GM12878 (cell line): ENCODE data around the gene PRKAR1A. TPM values are rescaled to one million over a fixed set of nuclear protein-coding genes. Genes with fewer than 3 reads are reported as not detected.

ENCODE experiments used
- ATAC-seq: fragments of 200-7000 bp; cut with Tn5 transposase; 3 replicates; pipeline ENCODE4 v1.9.1; 2020; ENCODE audit warnings: mild to moderate bottlenecking, moderate library complexity
- BruUV-seq: library from RNA; stranded (reverse); fragments of 400-500 nt; replicated peaks from 2 replicates; lab custom pipeline; 2021; lab: Mats Ljungman, UMichigan
- CTCF ChIA-PET: fragments of 300-600 bp; sonication (Branson Sonifier 250); formaldehyde crosslinking; extraction: SDS; loops from one replicate; lab custom pipeline; 2021; ENCODE audit warnings: inconsistent platforms; lab: Yijun Ruan, JAX
- POLR2A ChIA-PET: fragments of 350-600 bp; formaldehyde crosslinking; extraction: SDS; loops from one replicate; lab custom pipeline; 2021; ENCODE audit warnings: inconsistent platforms; lab: Charles Lee
- RAD21 ChIA-PET: fragments of 300-600 bp; sonication (Branson Sonifier 250); formaldehyde crosslinking; loops from one replicate; lab custom pipeline; 2023; ENCODE audit warnings: antibody characterized with exemption; ENCODE audit not compliant: unreplicated experiment; lab: Charles Lee
- SMC1A ChIA-PET: fragments of 300-600 bp; sonication (Branson Sonifier 250); formaldehyde crosslinking; loops from one replicate; lab custom pipeline; 2023; ENCODE audit not compliant: unreplicated experiment, uncharacterized antibody; lab: Charles Lee
- DNase-seq: peaks from one replicate; pipeline ENCODE4 v3.0.0-alpha.2; 2011; ENCODE audit warnings: low read depth, low spot score
- FAIRE-seq: peaks from 3 replicates; lab custom pipeline; 2011; peaks lifted over from hg19 to GRCh38; lab: Jason Lieb, UNC
- H2AFZ ChIP-seq: 2 replicates; pipeline ENCODE4 v1.6.0; 2011; ENCODE audit warnings: low read depth, low read length, control low read depth; ENCODE audit not compliant: control insufficient read depth
- H3K27ac ChIP-seq: 2 replicates; pipeline ENCODE4 v1.5.1; 2011; ENCODE audit warnings: control low read depth; ENCODE audit not compliant: control insufficient read depth, insufficient read depth
- H3K27me3 ChIP-seq, 2 experiments: replicated peaks in 1 of 2; 2 replicates each; pipeline versions ENCODE4 v1.6.0 to v1.6.1; 2011; ENCODE audit warnings: low read length in 1 of 2; ENCODE audit not compliant: control insufficient read depth in 2 of 2, insufficient read depth in 2 of 2
- H3K36me3 ChIP-seq, 2 experiments: 2 replicates each; pipeline ENCODE4 v1.5.1; 2011; ENCODE audit warnings: low read length in 1 of 2; ENCODE audit not compliant: control insufficient read depth in 2 of 2, insufficient read depth in 2 of 2
- H3K4me1 ChIP-seq: 2 replicates; pipeline ENCODE4 v1.6.1; 2011; ENCODE audit warnings: mild to moderate bottlenecking, low read length, moderate library complexity, mixed read lengths; ENCODE audit not compliant: control insufficient read depth, insufficient read depth
- H3K4me2 ChIP-seq: 2 replicates; pipeline ENCODE4 v1.6.0; 2011; ENCODE audit warnings: control low read depth; ENCODE audit not compliant: control insufficient read depth, insufficient read depth
- H3K4me3 ChIP-seq: fragments of 200-600 bp; sonication (generic); 2 replicates; pipeline ENCODE4 v1.5.1; 2016
- H3K79me2 ChIP-seq: 2 replicates; pipeline ENCODE4 v1.6.0; 2011; ENCODE audit warnings: low read length; ENCODE audit not compliant: control insufficient read depth, insufficient read depth
- H3K9ac ChIP-seq: 2 replicates; pipeline ENCODE4 v1.8.0; 2011; ENCODE audit warnings: low read length, control low read depth, mixed read lengths; ENCODE audit not compliant: control insufficient read depth, insufficient read depth
- H3K9me3 ChIP-seq: replicated peaks from 3 replicates; pipeline ENCODE4 v1.5.1; 2011; ENCODE audit warnings: mild to moderate bottlenecking, low read length; ENCODE audit not compliant: control insufficient read depth, insufficient read depth
- H4K20me1 ChIP-seq: 2 replicates; pipeline ENCODE4 v1.6.0; 2011; ENCODE audit not compliant: control insufficient read depth, insufficient read depth
- ASH2L ChIP-seq: fragments of 300-600, 200-600 bp; sonication (generic); IDR thresholded peaks from 2 replicates; pipeline ENCODE4 v1.6.1; 2017; ENCODE audit warnings: low read depth, mild to moderate bottlenecking, borderline replicate concordance
- CHD4 ChIP-seq: fragments of 200-600 bp; sonication (generic); IDR thresholded peaks from 2 replicates; pipeline ENCODE4 v1.6.1; 2016; ENCODE audit warnings: mild to moderate bottlenecking
- CTCF ChIP-seq, 3 experiments: IDR thresholded peaks in 2 of 3; conservative IDR thresholded peaks in 1 of 3; 2 replicates each; pipeline ENCODE4 v1.5.1; 2011; ENCODE audit warnings: low read depth in 3 of 3, low read length in 3 of 3, mild to moderate bottlenecking in 3 of 3, control low read depth in 2 of 3, moderate library complexity in 2 of 3, inconsistent platforms in 1 of 3, mixed read lengths in 1 of 3; ENCODE audit not compliant: control insufficient read depth in 2 of 3, insufficient read depth in 1 of 3; ENCODE audit errors: extremely low read depth in 1 of 3
- EED ChIP-seq: sonication (generic); IDR thresholded peaks from 2 replicates; pipeline ENCODE4 v1.6.1; 2016; ENCODE audit warnings: antibody characterized with exemption, low read depth
- IKZF1 ChIP-seq: fragments of 450-650 bp; conservative IDR thresholded peaks from 2 replicates; pipeline ENCODE4 v1.6.1; 2017; ENCODE audit warnings: antibody characterized with exemption, mild to moderate bottlenecking
- POLR2AphosphoS5 ChIP-seq: IDR thresholded peaks from 2 replicates; pipeline ENCODE4 v1.6.1; 2011; ENCODE audit warnings: mild to moderate bottlenecking, low read length, inconsistent platforms
- RCOR1 ChIP-seq: conservative IDR thresholded peaks from 2 replicates; pipeline ENCODE4 v1.6.1; 2012; ENCODE audit warnings: low read depth, low read length, improper control_type of control experiment
- ZBTB40 ChIP-seq: fragments of 450-650 bp; IDR thresholded peaks from 2 replicates; pipeline ENCODE4 v1.6.1; 2016; ENCODE audit warnings: mild to moderate bottlenecking, moderate library complexity, borderline replicate concordance
- WGBS: methylation state at CpG from one replicate; pipeline ENCODE4 v1.1.6; 2016; ENCODE audit warnings: low lambda C conversion rate; ENCODE audit not compliant: insufficient replicate concordance, insufficient coverage; ENCODE audit errors: missing lambda C conversion rate; 5-methylcytosine and 5-hydroxymethylcytosine counted together
- in situ Hi-C: fragments of 300-500 bp; cut with MboI; formaldehyde crosslinking; loops from 9 replicates; pipeline ENCODE4 v1.14.3; 2018; ENCODE audit warnings: mixed read lengths
- intact Hi-C: fragments of 100-400 bp; cut with micrococcal nuclease; formaldehyde crosslinking; loops from one replicate; pipeline ENCODE4 v1.14.2; 2022; ENCODE audit not compliant: unreplicated experiment
- polyA plus RNA-seq, 11 experiments: library from polyadenylated mRNA; depleted of rRNA in 4 of 11; unstranded in 6 of 11; stranded (reverse) in 5 of 11; fragments of >200 nt; fragmentation: Nextera tagmentation in 4 of 11; fragmentation: Illumina TruSeq in 1 of 11; extraction: Ambion mirVana in 4 of 11; extraction: Trizol in 1 of 11; gene quantifications; 1 replicate in 1 of 11; 2 replicates in 10 of 11; pipeline versions ENCODE4 v1.2.1 to v1.2.3, GENCODE V29; 2011 to 2016; ENCODE audit warnings: inconsistent platforms in 2 of 11, missing spikeins in 2 of 11, low read depth in 1 of 11
- total RNA-seq, 4 experiments: library from RNA; depleted of rRNA in 3 of 4; stranded (reverse); fragments of >200 nt in 3 of 4; fragmentation: Illumina TruSeq in 1 of 4; extraction: Trizol in 1 of 4; gene quantifications; 2 replicates each; pipeline versions ENCODE4 v1.2.1 to v1.2.3, GENCODE V29; 2013 to 2021
- TF ChIP-seq, protein P1 (sequence below): IDR thresholded peaks from 2 replicates; pipeline ENCODE4 v1.6.1; 2011; ENCODE audit warnings: low read depth, low read length, improper control_type of control experiment, borderline replicate concordance
- TF ChIP-seq, protein P2 (sequence below): fragments of 450-650 bp; IDR thresholded peaks from 2 replicates; pipeline ENCODE4 v1.6.1; 2014; ENCODE audit warnings: mild to moderate bottlenecking

PRKAR1A gene
- total and polyA plus RNA-seq, 10 of the 15 experiments (the other 5 are each of a cell fraction or from before 2014, with no cell fraction given): 29.1 to 200 (median 125) TPM

- H4K20me1 ChIP-seq: no peaks in the 10 kb centered on the region
- no peak overlapping the region for H3K27ac ChIP-seq
- H3K9me3 ChIP-seq: no peaks in the 10 kb centered on the region; the same call in 2 of the 3 replicates
- H3K27me3 ChIP-seq: peaks cover 2% of the 10 kb centered on the region in 2 experiments; a peak in 2 of 4 replicates
- H2AFZ ChIP-seq: no peak overlapping the region
- intact Hi-C loops (no loop called here), in situ Hi-C loops (no loop called here)
- H3K36me3 ChIP-seq: no peaks in the 10 kb centered on the region
- no peak for ATAC-seq
- no peaks in the 10 kb centered on the region for H3K79me2 ChIP-seq
- BruUV-seq: no TSS peak
- ChIA-PET SMC1A (no interaction called here), RAD21 (no interaction called here), CTCF (no interaction called here), POLR2A (no interaction called here)
- H3K4me2 ChIP-seq: no peak overlapping the region
- no peak overlapping the region for H3K9ac ChIP-seq
- 11% methylated on average over 3 of the region's 3 CpGs for WGBS
- no peaks in the 10 kb centered on the region for H3K4me1 ChIP-seq
- TF ChIP-seq EED: no peak
- TF ChIP-seq, protein P1, sequence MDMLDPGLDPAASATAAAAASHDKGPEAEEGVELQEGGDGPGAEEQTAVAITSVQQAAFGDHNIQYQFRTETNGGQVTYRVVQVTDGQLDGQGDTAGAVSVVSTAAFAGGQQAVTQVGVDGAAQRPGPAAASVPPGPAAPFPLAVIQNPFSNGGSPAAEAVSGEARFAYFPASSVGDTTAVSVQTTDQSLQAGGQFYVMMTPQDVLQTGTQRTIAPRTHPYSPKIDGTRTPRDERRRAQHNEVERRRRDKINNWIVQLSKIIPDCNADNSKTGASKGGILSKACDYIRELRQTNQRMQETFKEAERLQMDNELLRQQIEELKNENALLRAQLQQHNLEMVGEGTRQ: no peak
- TF ChIP-seq IKZF1: no peak
- no peak for TF ChIP-seq RCOR1
- no peak for TF ChIP-seq CTCF (IDR thresholded peaks at IDR 0.05 in 2 of 3, conservative IDR thresholded peaks at IDR 0.05 in 1 of 3; ENCODE audit: control insufficient read depth in 2 of 3, extremely low read depth in 1 of 3, insufficient read depth in 1 of 3, low read depth in 3 of 3, low read length in 3 of 3)
- TF ChIP-seq, protein P2, sequence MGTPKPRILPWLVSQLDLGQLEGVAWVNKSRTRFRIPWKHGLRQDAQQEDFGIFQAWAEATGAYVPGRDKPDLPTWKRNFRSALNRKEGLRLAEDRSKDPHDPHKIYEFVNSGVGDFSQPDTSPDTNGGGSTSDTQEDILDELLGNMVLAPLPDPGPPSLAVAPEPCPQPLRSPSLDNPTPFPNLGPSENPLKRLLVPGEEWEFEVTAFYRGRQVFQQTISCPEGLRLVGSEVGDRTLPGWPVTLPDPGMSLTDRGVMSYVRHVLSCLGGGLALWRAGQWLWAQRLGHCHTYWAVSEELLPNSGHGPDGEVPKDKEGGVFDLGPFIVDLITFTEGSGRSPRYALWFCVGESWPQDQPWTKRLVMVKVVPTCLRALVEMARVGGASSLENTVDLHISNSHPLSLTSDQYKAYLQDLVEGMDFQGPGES: no peak
- no peak for TF ChIP-seq ASH2L
- no peak for TF ChIP-seq CHD4
- no peak for TF ChIP-seq ZBTB40
- TF ChIP-seq POLR2AphosphoS5: no peak
- TF ChIP-seq, all 136 proteins: peak for 0
- no peak overlapping the region for H3K4me3 ChIP-seq
- DNase-seq: no peak
- no peak for FAIRE-seq
These were observed 76.9 kb downstream of the PRKAR1A start for GRCh38 chr17:68589086-68589485.
